Measurements from ENCODE around the gene LONP1.

- TF ChIP-seq CTCF (IDR thresholded peaks at IDR 0.05; ENCODE audit: borderline replicate concordance, extremely low read depth, low read length, poor library complexity, severe bottlenecking) (no peak), EZH2 (IDR thresholded peaks at IDR 0.05; ENCODE audit: borderline replicate concordance, low read depth, low read length, severe bottlenecking) (no peak)
These were observed 5.1 kb downstream of the LONP1 start for GRCh38 chr19:5714816-5715215.
